Fibroblast of the aortic adventitia (primary cell): ENCODE data around the gene KDM7A. TPM values are rescaled to one million over a fixed set of nuclear protein-coding genes. Genes with fewer than 3 reads are reported as not detected.
"Not testable (repeated sequence)": the region's sequence is repeated elsewhere in the genome, so short reads cannot be mapped to it uniquely, and the experiment has no call there.

Source experiments
- DNase-seq: peaks from one replicate; pipeline ENCODE4 v3.0.0-alpha.2; 2010; ENCODE audit warnings: low read depth
- H3K4me3 ChIP-seq: 2 replicates; pipeline ENCODE4 v1.5.1; 2011; ENCODE audit warnings: low read depth, mild to moderate bottlenecking, control low read depth, low read length, moderate library complexity
- total RNA-seq: library from RNA; depleted of rRNA; stranded (reverse); fragments of >200 nt; gene quantifications from 2 replicates; pipeline ENCODE4 v1.2.3, GENCODE V29; 2012; ENCODE audit warnings: low replicate concordance
- TF ChIP-seq, protein P1 (sequence below): IDR thresholded peaks from 2 replicates; pipeline ENCODE4 v1.5.1; 2011; ENCODE audit warnings: mild to moderate bottlenecking, low read length, control low read depth, inconsistent platforms; ENCODE audit not compliant: insufficient read depth

The KDM7A gene
- total RNA-seq, 1 donor = 6.6 TPM

DNA sequence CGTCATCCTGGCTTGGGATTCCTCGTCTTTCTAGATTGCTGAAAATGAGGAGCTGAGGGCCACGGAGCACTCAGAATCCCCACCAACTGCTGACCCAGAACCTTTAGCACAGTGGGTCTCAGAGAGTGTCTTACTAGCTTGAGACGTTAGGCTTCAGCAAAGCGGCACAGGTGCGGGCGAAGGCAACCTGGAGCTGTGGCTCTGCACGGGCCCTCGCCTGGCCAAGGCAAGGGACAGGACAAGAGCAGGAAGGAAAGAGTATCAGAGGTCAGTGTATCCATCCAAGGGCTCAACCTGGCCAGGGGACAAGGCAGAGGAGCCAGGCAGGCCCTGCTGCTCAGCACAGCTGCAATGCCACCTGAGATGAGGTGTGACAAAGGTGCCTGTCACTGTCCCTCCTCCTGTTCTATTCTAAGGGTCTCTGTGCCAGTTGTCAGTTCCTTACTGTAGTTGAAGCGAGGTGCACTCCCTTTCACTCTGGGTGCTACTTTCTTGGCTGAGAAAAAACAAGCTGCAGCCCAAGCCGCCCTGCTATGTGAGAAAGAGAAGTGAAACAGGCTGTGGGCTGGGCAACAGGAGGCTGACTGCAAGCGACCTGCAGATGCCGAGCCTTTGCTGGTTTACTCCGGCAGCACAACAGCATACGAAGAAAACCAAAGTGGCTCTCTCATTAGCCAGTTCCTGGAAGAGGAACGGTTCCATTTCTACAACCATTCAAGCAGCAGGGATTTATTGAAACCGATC is 33.3 kb upstream of the KDM7A start:
- TF ChIP-seq, protein P1, sequence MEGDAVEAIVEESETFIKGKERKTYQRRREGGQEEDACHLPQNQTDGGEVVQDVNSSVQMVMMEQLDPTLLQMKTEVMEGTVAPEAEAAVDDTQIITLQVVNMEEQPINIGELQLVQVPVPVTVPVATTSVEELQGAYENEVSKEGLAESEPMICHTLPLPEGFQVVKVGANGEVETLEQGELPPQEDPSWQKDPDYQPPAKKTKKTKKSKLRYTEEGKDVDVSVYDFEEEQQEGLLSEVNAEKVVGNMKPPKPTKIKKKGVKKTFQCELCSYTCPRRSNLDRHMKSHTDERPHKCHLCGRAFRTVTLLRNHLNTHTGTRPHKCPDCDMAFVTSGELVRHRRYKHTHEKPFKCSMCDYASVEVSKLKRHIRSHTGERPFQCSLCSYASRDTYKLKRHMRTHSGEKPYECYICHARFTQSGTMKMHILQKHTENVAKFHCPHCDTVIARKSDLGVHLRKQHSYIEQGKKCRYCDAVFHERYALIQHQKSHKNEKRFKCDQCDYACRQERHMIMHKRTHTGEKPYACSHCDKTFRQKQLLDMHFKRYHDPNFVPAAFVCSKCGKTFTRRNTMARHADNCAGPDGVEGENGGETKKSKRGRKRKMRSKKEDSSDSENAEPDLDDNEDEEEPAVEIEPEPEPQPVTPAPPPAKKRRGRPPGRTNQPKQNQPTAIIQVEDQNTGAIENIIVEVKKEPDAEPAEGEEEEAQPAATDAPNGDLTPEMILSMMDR = no peak
- no peak overlapping the region for H3K4me3 ChIP-seq
- no peak for DNase-seq

DNA sequence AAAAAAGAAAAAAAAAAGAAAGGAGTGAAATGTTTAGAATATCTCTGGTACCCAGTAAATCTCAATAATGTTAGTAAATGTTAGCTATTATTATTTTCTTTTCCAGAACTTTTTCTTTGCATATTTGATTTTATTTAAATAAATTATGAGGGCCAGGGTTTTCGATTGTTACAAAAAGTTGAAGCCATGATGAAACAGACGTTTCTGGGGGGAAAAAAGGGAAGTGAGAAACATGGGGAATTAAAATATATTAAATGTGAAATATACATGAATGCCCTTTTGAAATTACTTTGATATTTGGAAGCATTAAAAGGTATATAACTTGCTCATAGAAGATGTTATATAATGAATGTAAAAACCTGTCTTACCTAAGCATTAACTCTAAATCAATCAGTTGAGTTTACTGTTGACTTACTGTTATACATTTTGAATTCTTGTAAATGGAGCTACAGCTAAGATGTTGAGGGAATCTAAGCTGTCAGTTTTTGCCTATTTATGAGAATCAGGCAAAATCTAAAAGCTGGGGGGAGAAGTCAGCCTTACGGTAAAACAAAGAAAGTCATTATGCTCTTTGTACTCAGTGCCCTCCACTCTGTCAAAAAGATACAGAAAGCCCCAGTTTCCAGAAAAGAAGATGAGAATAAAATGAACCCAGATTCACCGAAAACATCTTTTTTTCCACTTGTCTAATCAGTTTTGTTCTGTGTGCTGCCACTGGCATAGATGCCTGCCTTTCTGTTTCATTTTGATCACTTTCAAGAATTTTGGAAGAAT is 30.0 kb upstream of the KDM7A start:
- no peak for DNase-seq
- TF ChIP-seq, protein P1 = no peak
- H3K4me3 ChIP-seq = no peak overlapping the region

DNA sequence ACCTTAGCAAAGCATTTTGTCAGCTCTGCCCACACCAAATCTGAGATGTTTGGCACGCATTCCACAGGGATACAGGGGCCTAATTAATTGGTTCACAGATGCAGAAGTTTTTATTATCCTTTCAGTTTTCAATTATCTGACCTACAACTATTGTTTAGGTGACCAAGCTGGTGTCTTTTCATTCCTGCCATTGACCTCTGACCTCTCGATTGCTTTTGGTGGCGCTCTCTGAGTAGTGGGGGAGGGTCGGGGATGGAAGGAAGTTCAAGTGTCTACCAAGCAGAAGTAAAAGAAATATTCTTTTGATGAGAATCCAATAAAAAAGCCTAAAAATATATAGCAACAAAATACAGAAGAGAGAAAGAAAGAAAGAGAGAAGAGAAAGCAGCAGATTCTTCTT is 28.8 kb upstream of the KDM7A start:
- TF ChIP-seq, protein P1 = no peak
- H3K4me3 ChIP-seq = no peak overlapping the region
- no peak for DNase-seq

DNA sequence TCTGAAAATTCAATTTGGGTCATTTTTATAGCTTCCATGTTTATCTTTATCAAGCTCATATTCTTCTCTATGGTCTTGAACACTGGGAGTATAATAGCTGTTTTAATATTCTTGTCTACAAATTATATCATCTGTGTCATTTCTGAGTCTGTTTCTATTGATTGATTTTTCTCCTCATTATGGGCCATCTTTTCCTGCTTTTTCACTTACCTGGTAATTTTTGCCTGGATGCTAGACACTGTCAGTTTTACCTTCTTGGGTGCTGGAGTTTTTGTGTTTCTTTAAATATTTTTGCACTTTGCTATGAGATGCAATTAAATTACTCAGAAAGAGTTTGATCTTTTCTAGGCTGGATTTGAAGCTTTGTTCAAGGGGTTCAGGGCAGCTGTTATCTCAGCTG is 26.8 kb upstream of the KDM7A start:
- no peak for DNase-seq
- H3K4me3 ChIP-seq = no peak overlapping the region
- TF ChIP-seq, protein P1 = no peak

DNA sequence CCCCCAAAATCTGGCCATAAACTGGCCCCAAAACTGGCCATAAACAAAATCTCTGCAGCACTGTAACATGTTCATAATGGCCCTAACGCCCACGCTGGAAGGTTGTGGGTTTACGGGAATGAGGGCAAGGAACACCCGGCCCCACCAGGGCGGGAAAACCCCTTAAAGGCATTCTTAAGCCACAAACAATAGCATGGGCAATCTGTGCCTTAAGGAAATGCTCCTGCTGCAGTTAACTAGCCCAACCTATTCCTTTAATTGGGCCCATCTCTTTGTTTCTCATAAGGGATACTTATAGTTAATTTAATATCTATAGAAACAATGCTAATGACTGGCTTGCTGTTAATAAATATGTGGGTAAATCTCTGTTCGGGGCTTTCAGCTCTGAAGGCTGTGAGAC is 26.2 kb upstream of the KDM7A start:
- H3K4me3 ChIP-seq, DNase-seq: not testable (repeated sequence)

DNA sequence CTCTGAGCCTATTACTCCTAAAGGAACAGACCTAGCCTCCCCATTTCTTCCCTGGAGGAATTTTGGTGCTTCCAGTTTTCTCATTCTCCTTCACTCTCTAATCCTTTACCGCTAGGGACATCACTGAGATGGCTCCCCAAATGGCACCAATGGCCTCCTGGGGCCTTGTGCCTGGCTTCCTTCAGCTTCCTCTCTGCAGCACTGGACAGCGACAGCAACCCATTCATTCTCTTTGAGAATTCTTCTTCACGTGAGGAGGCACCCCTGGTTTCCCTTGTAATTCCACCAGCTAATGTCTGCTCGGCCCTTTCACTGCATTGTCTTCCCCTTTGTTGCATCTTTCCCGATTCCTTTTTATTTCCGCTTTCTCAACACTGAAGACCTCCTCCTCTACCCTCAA is 24.6 kb upstream of the KDM7A start:
- TF ChIP-seq, protein P1 = no peak

More for the DNA sequence above, 24.6 kb upstream of the KDM7A start:
- H3K4me3 ChIP-seq = no peak overlapping the region
- DNase-seq = no peak
